Endothelial cell of umbilical vein (primary cell): Measurements from ENCODE around the gene TARBP2. TPM values are rescaled to one million over a fixed set of nuclear protein-coding genes. Genes with fewer than 3 reads are reported as not detected.

Experiments
- BruUV-seq: library from RNA; stranded (reverse); fragments of 400-500 nt; replicated peaks from 2 replicates; lab custom pipeline; 2021; lab: Mats Ljungman, UMichigan
- CTCF ChIA-PET: fragments of 300-600, 350-600 bp; sonication (Branson Sonifier 250); formaldehyde crosslinking; loops from one replicate; lab custom pipeline; 2021; ENCODE audit warnings: antibody characterized with exemption, inconsistent platforms; lab: Charles Lee
- POLR2A ChIA-PET: fragments of 300-600, 350-600 bp; sonication (Branson Sonifier 250); formaldehyde crosslinking; loops from one replicate; lab custom pipeline; 2021; ENCODE audit warnings: antibody characterized with exemption, inconsistent platforms; lab: Charles Lee
- DNase-seq: peaks from one replicate; pipeline ENCODE4 v3.0.0-alpha.2; 2011; ENCODE audit warnings: low read depth, low spot score
- FAIRE-seq: peaks from 2 replicates; lab custom pipeline; 2011; peaks lifted over from hg19 to GRCh38; lab: Jason Lieb, UNC
- H2AFZ ChIP-seq: 2 replicates; pipeline ENCODE4 v1.6.0; 2012; ENCODE audit warnings: low read depth, low read length, control low read depth, inconsistent platforms
- H3K27ac ChIP-seq: 2 replicates; pipeline ENCODE4 v1.5.1; 2011; ENCODE audit warnings: low read depth, mild to moderate bottlenecking, control low read depth, low read length, moderate library complexity; ENCODE audit not compliant: insufficient read depth
- H3K27me3 ChIP-seq, 2 experiments: 2 replicates each; pipeline versions ENCODE4 v1.6.0 to v1.6.1; 2011; ENCODE audit warnings: low read length in 2 of 2, mixed read lengths in 1 of 2; ENCODE audit not compliant: control insufficient read depth in 2 of 2, insufficient read depth in 2 of 2
- H3K36me3 ChIP-seq, 2 experiments: 2 replicates in 1 of 2; 3 replicates in 1 of 2; pipeline ENCODE4 v1.5.1; 2011; ENCODE audit warnings: low read length in 2 of 2, mild to moderate bottlenecking in 1 of 2, moderate library complexity in 1 of 2; ENCODE audit not compliant: control insufficient read depth in 2 of 2, insufficient read depth in 2 of 2; ENCODE audit errors: extremely low read depth in 1 of 2
- H3K4me1 ChIP-seq: 3 replicates; pipeline ENCODE4 v1.5.1; 2011; ENCODE audit warnings: mild to moderate bottlenecking, low read length; ENCODE audit not compliant: control insufficient read depth, insufficient read depth; ENCODE audit errors: extremely low read depth
- H3K4me2 ChIP-seq: 2 replicates; pipeline ENCODE4 v1.6.1; 2011; ENCODE audit warnings: low read length, control low read depth, mixed read lengths; ENCODE audit not compliant: insufficient read depth
- H3K4me3 ChIP-seq, 3 experiments: fragments of 200-600 bp in 1 of 3; sonication (generic), shearing (Covaris generic) in 1 of 3; replicated peaks in 1 of 3; 2 replicates each; pipeline ENCODE4 v1.5.1; 2011 to 2016; ENCODE audit warnings: control low read depth in 3 of 3, low read length in 3 of 3, mild to moderate bottlenecking in 2 of 3, inconsistent platforms in 1 of 3, low read depth in 1 of 3, moderate library complexity in 1 of 3; ENCODE audit not compliant: insufficient read depth in 1 of 3
- H3K79me2 ChIP-seq: 2 replicates; pipeline ENCODE4 v1.6.0; 2012; ENCODE audit warnings: low read length, inconsistent platforms; ENCODE audit not compliant: control insufficient read depth, insufficient read depth
- H3K9ac ChIP-seq: replicated peaks from 2 replicates; pipeline ENCODE3; 2011; ENCODE audit warnings: low read length, control low read depth; ENCODE audit not compliant: insufficient read depth; ENCODE audit errors: extremely low read depth
- H3K9me1 ChIP-seq: replicated peaks from 3 replicates; pipeline ENCODE4 v1.6.0; 2011; ENCODE audit warnings: mild to moderate bottlenecking, low read length; ENCODE audit not compliant: control insufficient read depth, insufficient read depth; ENCODE audit errors: extremely low read depth
- H3K9me3 ChIP-seq: replicated peaks from 2 replicates; pipeline ENCODE4 v1.5.1; 2012; ENCODE audit warnings: low read length, inconsistent platforms; ENCODE audit not compliant: control insufficient read depth, insufficient read depth
- H4K20me1 ChIP-seq: replicated peaks from 2 replicates; pipeline ENCODE3; 2011; ENCODE audit warnings: mild to moderate bottlenecking, low read length; ENCODE audit not compliant: control insufficient read depth, insufficient read depth; ENCODE audit errors: extremely low read depth
- EZH2 ChIP-seq: IDR thresholded peaks from 2 replicates; pipeline ENCODE4 v1.6.1; 2012; ENCODE audit warnings: borderline replicate concordance, low read depth, mild to moderate bottlenecking, moderate library complexity, low read length, inconsistent platforms; ENCODE audit not compliant: severe bottlenecking
- FOS ChIP-seq: IDR thresholded peaks from 2 replicates; pipeline ENCODE4 v1.6.1; 2011; ENCODE audit warnings: mild to moderate bottlenecking, low read length, moderate library complexity, borderline replicate concordance; ENCODE audit not compliant: insufficient read depth
- GATA2 ChIP-seq: IDR thresholded peaks from 2 replicates; pipeline ENCODE4 v1.7.0; 2011; ENCODE audit warnings: low read depth, mild to moderate bottlenecking, moderate library complexity, mixed read lengths, low read length; ENCODE audit not compliant: insufficient read length, insufficient read depth
- JUN ChIP-seq: IDR thresholded peaks from 2 replicates; pipeline ENCODE4 v1.6.1; 2011; ENCODE audit warnings: borderline replicate concordance, low read depth; ENCODE audit not compliant: insufficient read length, insufficient read depth
- POLR2A ChIP-seq: IDR thresholded peaks from 2 replicates; pipeline ENCODE4 v1.6.1; 2012; ENCODE audit warnings: low read depth, mild to moderate bottlenecking, control low read depth, low read length
- POLR2AphosphoS5 ChIP-seq: IDR thresholded peaks from 2 replicates; pipeline ENCODE4 v1.6.1; 2012; ENCODE audit warnings: low read depth, mild to moderate bottlenecking, control low read depth, low read length, moderate library complexity; ENCODE audit not compliant: insufficient read depth
- dilution Hi-C: fragments of 300-500 bp; cut with MboI; formaldehyde crosslinking; loops from one replicate; pipeline ENCODE4 v1.15.0; 2019; ENCODE audit warnings: low sequenced_read_pairs; ENCODE audit not compliant: extremely low pct_ligation_motif_present
- intact Hi-C: fragments of 100-400 bp; cut with micrococcal nuclease; formaldehyde crosslinking; loops from one replicate; pipeline ENCODE4 v1.10.0; 2022
- polyA plus RNA-seq, 4 experiments: library from polyadenylated mRNA; depleted of rRNA in 3 of 4; stranded (reverse) in 3 of 4; unstranded in 1 of 4; fragments of >200 nt; gene quantifications; 2 replicates each; pipeline versions ENCODE4 v1.2.1 to v1.2.3, GENCODE V29; 2011 to 2012; ENCODE audit warnings: missing spikeins in 1 of 4
- total RNA-seq: library from RNA; stranded (reverse); gene quantifications from 2 replicates; pipeline ENCODE4 v1.2.3, GENCODE V29; 2021
- TF ChIP-seq, protein P1 (sequence below), 2 donors: IDR thresholded peaks; 1 replicate in 1 of 2; 2 replicates in 1 of 2; pipeline ENCODE4 v1.5.1; 2011; ENCODE audit warnings: low read length in 2 of 2, mild to moderate bottlenecking in 2 of 2, moderate library complexity in 2 of 2, control low read depth in 1 of 2, inconsistent platforms in 1 of 2, low read depth in 1 of 2; ENCODE audit not compliant: insufficient read depth in 1 of 2; ENCODE audit errors: extremely low read depth in 1 of 2
- TF ChIP-seq, protein P2 (sequence below): IDR thresholded peaks from 2 replicates; pipeline ENCODE4 v1.6.1; 2011; ENCODE audit not compliant: insufficient read depth, insufficient read length

TARBP2 gene
- total and polyA plus RNA-seq, 2 donors (not counting 3 experiments of a cell fraction or from before 2014, with no cell fraction given), result 57.2 to 82.8 TPM

DNA sequence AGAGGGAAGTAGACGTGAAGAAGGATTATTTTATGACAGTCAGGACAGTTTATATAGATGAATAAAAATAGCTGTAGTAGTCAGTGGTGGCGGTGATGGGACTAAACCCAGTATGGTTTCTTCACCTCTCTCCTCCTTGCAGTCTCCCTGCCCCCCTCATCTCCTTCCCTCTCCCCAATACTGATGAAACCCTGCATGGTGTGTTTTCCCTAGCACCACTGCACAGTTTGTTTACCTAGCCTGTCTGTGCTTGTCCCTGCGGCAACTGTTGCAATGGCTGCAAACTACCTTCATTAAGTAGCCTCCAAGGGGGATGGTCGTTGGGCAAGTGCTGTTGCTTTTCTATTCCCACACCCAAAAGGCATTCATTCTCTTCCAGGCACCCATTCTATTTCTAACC is 34.4 kb upstream of the TARBP2 start:
- TF ChIP-seq, protein P1, sequence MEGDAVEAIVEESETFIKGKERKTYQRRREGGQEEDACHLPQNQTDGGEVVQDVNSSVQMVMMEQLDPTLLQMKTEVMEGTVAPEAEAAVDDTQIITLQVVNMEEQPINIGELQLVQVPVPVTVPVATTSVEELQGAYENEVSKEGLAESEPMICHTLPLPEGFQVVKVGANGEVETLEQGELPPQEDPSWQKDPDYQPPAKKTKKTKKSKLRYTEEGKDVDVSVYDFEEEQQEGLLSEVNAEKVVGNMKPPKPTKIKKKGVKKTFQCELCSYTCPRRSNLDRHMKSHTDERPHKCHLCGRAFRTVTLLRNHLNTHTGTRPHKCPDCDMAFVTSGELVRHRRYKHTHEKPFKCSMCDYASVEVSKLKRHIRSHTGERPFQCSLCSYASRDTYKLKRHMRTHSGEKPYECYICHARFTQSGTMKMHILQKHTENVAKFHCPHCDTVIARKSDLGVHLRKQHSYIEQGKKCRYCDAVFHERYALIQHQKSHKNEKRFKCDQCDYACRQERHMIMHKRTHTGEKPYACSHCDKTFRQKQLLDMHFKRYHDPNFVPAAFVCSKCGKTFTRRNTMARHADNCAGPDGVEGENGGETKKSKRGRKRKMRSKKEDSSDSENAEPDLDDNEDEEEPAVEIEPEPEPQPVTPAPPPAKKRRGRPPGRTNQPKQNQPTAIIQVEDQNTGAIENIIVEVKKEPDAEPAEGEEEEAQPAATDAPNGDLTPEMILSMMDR (IDR thresholded peaks at IDR 0.05; ENCODE audit: extremely low read depth in 1 of 2, insufficient read depth in 1 of 2, low read depth in 1 of 2, low read length in 2 of 2), result no peak
- TF ChIP-seq EZH2, result no peak
- no peak for TF ChIP-seq POLR2AphosphoS5
- no peak for TF ChIP-seq JUN
- no peak for TF ChIP-seq POLR2A
- no peak for TF ChIP-seq FOS
- TF ChIP-seq GATA2, result no peak
- TF ChIP-seq, protein P2, sequence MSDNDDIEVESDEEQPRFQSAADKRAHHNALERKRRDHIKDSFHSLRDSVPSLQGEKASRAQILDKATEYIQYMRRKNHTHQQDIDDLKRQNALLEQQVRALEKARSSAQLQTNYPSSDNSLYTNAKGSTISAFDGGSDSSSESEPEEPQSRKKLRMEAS, result no peak
- Histone ChIP-seq H3K27ac (no peak overlapping the region), H3K4me1 (no peaks in the 10 kb centered on the region), H3K4me3 (no peak overlapping the region), H3K4me2 (no peak overlapping the region), H3K9ac (no peak overlapping the region), H4K20me1 (peaks cover 22% of the 10 kb centered on the region), H3K79me2 (peaks cover 78% of the 10 kb centered on the region), H2AFZ (no peak overlapping the region), H3K9me1 (no peaks in the 10 kb centered on the region), H3K9me3 (no peaks in the 10 kb centered on the region), H3K36me3 (peaks cover 77 to 83% of the 10 kb centered on the region in 2 experiments), H3K27me3 (no peaks in the 10 kb centered on the region)
- intact Hi-C loops (no loop called here), dilution Hi-C loops (no loop called here)
- FAIRE-seq (no peak), DNase-seq (no peak)
- ChIA-PET CTCF (no interaction called here), POLR2A (no interaction called here)
- BruUV-seq, result no TSS peak
